Activated CD8-positive, alpha-beta memory T cell treated with anti-CD3 and anti-CD28 coated beads for 1 hour (primary cell): Measurements from ENCODE around the gene ZNF638.
"Not testable (repeated sequence)": the region's sequence is repeated elsewhere in the genome, so short reads cannot be mapped to it uniquely, and the experiment has no call there.

Experiments
- DNase-seq, 2 donors: peaks; one replicate each; pipeline ENCODE4 v3.0.0-alpha.2; 2020; ENCODE audit warnings: low read depth in 1 of 2; ENCODE audit errors: extremely low read depth in 1 of 2

The ZNF638 gene

GRCh38 chr2:71331581-71332434 lies at the start of gene ZNF638:
Gene ZNF638, plus strand, starts transcription at chr2:71331782. Its CDS starts 17,173 bp downstream, at chr2:71348955.
- DNase-seq, result peak; percentile 76 to 89

DNA sequence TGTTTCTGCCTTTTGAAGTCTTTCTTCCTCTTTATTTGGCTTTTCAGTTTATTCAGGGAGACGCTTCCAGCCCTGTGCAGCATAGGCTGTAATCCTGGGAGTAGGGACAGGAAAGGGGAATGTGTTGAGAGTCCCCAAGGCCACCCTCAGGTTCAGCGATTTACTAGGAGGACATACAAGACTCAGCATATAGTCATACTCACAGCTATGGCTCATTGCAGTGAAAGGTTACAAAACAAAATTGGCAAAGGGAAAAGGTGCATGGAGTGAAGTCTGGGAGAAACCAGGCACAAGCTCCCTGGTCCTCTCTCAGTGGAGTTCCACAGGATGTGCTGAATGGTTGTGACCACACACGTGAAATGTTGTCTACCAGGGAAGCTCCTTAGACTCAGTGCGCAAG lies 49.6 kb upstream of the ZNF638 start:
- no peak for DNase-seq

GRCh38 chr2:71282493-71282892 lies 49.1 kb upstream of the ZNF638 start:
- no peak for DNase-seq

- DNase-seq, result no peak
Observed at GRCh38 chr2:71283131-71283530, 48.5 kb upstream of the ZNF638 start.

GRCh38 chr2:71285706-71286105 lies 45.9 kb upstream of the ZNF638 start:
- DNase-seq, result no peak

DNA sequence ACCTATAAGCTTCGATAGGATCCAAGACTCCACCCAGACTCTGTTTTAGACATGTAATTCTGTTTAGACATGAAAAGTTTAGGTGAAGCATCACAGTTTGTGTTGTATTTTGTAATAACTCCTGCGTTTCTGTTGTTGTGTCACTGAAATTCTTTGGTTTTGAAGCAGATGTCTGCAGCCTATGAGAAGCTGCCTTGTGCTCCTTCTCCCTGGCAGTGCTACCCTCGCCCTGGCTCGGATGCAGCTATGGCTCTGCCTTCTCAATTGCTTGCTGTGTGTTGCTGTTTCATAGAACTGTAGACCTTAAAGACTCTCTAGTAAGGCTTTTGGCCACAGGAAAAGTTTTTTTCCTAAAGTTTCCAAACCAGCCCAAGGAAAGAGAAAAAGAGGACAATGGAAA lies 40.2 kb upstream of the ZNF638 start:
- no peak for DNase-seq

- no peak for DNase-seq
Observed at GRCh38 chr2:71292159-71292558, 39.4 kb upstream of the ZNF638 start.

DNA sequence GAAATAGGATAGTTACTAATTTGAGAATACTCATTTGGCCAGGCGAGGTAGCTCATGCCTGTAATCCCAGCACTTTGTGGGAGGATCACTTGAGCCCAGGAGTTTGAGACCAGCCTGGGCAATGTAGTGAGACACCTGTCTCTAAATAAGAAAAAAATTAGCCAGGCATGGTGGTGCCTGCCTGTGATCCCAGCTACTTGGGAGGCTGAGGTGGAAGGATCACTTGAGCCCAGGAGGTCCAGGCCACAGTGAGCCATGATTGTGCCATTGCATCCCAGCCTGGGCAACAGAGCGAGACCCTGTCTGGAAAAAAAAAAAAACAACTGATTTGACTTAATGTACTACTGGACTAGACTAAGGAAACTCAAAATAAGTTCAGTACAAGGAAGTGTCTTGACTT lies 32.7 kb upstream of the ZNF638 start:
- no peak for DNase-seq

- DNase-seq, result no peak
Observed at GRCh38 chr2:71299507-71299906, 32.1 kb upstream of the ZNF638 start.

- DNase-seq, result no peak
Observed at GRCh38 chr2:71303849-71304248, 27.7 kb upstream of the ZNF638 start.

- no peak for DNase-seq
Observed at GRCh38 chr2:71306762-71307161, 24.8 kb upstream of the ZNF638 start.

DNA sequence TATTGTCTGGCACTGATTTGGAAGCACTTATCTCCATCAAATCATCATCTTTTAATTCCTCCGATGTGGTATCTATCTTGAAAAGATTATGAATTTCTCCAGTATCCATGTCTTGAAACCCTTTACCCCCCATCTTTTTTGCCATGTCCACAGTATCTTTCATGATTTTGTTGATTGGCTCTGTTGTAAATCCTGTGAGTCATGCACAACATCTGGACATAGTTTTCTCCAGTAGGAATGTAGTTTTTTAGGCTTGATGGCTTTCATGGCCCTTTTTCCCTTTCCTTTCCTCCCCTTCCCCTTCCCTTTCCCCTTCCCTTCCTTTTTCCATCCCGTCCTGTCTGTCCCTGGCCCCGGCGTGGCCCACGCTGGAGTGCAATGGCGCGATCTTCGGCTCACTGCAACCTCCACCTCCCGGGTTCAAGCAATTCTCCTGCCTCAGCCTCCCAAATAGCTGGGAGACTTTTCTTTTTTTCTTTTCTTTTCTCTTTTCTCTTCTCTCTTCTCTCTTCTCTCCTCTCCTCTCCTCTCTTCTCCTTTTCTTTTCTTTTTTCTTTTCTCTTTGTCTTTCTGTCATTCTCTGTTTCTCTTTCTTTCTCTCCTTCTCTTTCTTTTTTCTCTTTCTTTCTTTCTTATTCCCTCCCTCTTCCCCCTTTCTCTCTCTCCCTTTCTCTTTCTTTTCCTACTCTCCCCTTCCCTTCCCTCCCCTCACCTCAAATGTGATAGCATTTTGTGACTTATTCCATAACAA lies 18.4 kb upstream of the ZNF638 start:
- no peak for DNase-seq

- DNase-seq, result no peak
Observed at GRCh38 chr2:71317060-71317459, 14.5 kb upstream of the ZNF638 start.

DNA sequence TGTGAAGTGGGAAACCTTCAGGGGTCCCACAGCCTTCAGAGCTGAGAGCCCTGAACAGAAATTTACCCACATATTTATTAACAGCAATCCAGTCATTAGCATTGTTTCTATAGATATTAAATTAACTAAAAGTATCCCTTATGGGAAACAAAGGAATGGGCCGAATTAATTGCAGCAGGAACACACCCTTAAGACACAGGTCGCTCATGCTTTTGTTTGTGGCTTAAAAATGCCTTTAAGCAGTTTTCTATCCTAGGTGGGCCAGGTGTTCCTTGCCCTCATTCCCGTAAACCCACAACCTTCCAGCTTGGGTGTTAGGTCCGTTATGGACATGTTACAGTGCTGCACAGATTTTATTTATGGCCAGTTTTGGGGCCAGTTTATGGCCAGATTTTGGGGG lies 13.7 kb upstream of the ZNF638 start:
- not testable (repeated sequence) for DNase-seq

GRCh38 chr2:71323386-71323785 lies 8.2 kb upstream of the ZNF638 start:
- DNase-seq, result no peak

DNA sequence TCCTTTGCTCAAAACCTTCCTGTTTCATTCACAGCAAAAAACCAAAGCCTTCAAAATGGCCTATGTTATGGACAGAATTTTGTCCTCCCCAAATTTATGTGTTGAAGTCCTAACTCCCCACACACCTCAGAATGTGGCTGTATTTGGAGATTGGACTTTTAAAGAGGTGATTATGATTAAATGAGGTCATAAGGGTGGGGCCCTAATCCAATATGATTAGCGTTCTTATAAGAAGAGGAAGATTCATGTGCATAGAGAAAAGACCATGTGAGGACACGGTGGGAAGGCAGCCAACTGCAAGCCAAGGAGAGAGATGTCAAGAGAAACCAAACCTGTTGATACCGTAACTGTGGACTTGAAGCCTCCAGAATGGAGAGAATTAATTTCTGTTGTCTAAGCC lies 4.6 kb upstream of the ZNF638 start:
- no peak for DNase-seq

DNA sequence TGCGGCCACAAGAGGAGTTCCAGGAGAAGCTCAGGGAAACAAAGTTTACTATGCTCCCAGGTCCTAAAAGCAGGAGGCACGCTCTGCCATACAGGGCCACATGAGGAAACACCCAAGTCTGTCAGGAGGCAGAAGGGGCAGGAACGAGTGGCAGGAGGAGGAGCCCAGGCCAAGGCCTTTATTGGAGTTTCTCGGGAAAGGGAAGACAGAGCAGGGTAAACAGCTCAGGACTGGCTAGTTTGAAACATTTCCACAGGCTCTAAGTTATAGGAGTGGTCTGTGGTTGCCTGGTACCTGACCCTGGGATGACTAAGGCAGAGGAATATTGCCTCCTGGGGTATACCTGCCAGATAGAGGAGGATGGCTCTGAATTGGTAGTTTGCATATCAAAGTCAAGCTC lies 3.7 kb upstream of the ZNF638 start:
- DNase-seq, result no peak

DNA sequence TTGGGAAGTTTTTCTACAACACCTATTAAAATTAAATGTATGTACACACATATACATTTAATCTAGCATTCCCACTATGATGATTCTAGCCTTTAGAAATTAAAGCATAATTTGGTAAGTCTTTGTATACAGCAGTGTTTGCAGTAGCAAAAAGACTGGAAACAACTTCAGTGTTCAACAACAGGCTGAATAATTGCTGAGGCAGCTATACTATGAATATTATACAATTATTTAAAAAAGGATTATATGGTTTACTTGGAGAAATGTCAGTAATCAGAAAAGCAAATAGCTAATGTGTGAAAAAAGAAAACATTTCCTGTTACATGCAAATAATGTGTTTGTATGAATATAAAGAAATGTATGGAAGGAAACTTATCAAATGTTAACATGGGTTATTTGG lies 1.4 kb upstream of the ZNF638 start:
- no peak for DNase-seq

DNA sequence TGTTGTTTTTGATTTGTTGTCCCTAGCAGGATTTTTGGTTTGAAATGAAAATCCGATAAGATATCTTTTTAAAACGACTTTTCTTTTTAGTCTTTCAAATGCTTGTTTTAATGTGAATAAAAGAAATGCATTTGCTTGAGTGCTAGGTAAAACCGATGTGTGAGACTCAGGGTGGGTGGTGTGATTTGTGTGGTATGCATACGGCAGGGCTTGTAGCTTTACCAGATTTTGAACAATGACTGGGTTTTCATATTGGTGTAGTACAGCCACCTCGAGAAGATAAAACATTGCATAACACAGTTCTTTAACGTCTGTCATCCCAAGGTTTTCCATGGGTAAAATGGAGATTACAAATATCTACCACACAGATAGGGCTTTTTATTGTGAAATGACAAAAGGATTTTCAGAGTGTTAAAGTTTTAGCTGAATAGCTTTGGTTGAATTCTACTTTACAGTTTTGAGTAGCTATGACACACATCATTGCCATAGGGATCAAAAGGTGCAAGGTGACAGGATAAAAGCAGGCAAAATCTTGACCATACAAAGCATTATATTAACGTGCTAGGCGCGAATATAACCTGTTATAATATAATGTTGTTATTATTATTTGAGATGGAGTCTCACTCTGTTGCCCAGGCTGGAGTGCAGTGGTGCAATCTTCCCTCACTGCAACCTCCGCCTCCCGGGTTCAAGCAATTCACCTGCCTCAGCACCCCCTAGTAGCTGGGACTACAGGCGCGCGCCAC lies 824 bp upstream of the ZNF638 start:
- DNase-seq, result no peak

- DNase-seq, result peak in 1 of 2 donors; percentile 1
Observed at GRCh38 chr2:71331331-71331580, 326 bp upstream of the ZNF638 start.

GRCh38 chr2:71332435-71332796 lies 834 bp downstream of the ZNF638 start:
- DNase-seq, result no peak

DNA sequence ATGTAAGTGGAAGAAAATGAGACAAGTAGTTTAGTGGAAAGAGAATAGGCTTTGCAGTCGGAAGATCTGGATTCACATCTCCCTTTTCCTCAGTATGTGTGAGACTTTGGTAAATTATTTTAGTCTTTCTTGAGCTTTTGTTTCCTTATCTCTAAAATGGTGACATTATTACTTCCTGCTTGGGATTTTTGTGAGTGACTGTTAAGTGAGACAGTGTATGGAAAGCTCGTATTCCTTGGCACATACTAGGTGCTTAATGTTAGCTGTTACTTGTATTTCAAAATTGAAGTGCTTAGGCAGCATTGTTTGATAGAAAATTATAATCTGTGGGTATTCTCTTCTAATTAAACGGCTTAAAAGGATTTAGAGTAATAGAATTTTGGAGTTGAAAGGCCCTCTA lies 2.0 kb downstream of the ZNF638 start:
- no peak for DNase-seq
